ENCODE measurements around the gene ADGRE1. TPM values are rescaled to one million over a fixed set of nuclear protein-coding genes. Genes with fewer than 3 reads are reported as not detected.

Gene ADGRE1
- total and polyA plus RNA-seq, 2 of the 4 experiments (the other 2 are of a cell fraction): not detected

DNA sequence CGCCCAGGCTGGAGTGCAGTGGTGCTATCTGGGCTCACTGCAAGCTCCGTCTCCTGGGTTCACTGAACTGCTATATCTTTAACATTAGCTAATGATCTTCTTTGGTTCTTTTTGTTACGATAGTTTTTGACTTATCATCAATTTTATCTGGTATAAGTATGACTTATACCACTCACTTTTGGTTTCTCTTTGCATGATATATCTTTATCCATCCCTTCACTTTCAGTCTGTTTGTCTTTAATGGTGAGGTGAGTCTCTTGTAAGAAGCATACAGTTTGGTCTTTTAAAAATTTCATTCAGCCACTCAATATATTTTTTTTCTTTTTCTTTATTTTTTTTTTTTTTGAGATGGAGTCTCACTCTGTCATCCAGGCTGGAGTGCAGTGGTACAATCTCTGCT, 58.4 kb downstream of the ADGRE1 start:
- no peak for TF ChIP-seq SMC3 (IDR thresholded peaks at IDR 0.05; ENCODE audit: low read depth, low read length)
- no peak for TF ChIP-seq CEBPB (IDR thresholded peaks at IDR 0.05; ENCODE audit: low read depth, low read length)
- no peak for TF ChIP-seq FOS (IDR thresholded peaks at IDR 0.05; ENCODE audit: low read depth, low read length)
- no peak for TF ChIP-seq RCOR1 (IDR thresholded peaks at IDR 0.05; ENCODE audit: insufficient replicate concordance, low read length)
- TF ChIP-seq BHLHE40 (IDR thresholded peaks at IDR 0.05; ENCODE audit: low read depth, low read length): no peak
- no peak for TF ChIP-seq RFX5 (IDR thresholded peaks at IDR 0.05; ENCODE audit: low read depth, low read length)
- no peak for TF ChIP-seq MXI1 (IDR thresholded peaks at IDR 0.05; ENCODE audit: borderline replicate concordance, low read depth, low read length)
- TF ChIP-seq MAFK (IDR thresholded peaks at IDR 0.05; ENCODE audit: low read depth, low read length): no peak
- TF ChIP-seq, protein P1, sequence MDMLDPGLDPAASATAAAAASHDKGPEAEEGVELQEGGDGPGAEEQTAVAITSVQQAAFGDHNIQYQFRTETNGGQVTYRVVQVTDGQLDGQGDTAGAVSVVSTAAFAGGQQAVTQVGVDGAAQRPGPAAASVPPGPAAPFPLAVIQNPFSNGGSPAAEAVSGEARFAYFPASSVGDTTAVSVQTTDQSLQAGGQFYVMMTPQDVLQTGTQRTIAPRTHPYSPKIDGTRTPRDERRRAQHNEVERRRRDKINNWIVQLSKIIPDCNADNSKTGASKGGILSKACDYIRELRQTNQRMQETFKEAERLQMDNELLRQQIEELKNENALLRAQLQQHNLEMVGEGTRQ (IDR thresholded peaks at IDR 0.05; ENCODE audit: low read depth, low read length): no peak
- no peak for TF ChIP-seq MAZ (IDR thresholded peaks at IDR 0.05; ENCODE audit: borderline replicate concordance, low read depth, low read length)
- TF ChIP-seq RAD21 (IDR thresholded peaks at IDR 0.05; ENCODE audit: low read length): no peak
- TF ChIP-seq NFE2L2 (IDR thresholded peaks at IDR 0.05; ENCODE audit: low read depth, low read length): no peak
- TF ChIP-seq, protein P2, sequence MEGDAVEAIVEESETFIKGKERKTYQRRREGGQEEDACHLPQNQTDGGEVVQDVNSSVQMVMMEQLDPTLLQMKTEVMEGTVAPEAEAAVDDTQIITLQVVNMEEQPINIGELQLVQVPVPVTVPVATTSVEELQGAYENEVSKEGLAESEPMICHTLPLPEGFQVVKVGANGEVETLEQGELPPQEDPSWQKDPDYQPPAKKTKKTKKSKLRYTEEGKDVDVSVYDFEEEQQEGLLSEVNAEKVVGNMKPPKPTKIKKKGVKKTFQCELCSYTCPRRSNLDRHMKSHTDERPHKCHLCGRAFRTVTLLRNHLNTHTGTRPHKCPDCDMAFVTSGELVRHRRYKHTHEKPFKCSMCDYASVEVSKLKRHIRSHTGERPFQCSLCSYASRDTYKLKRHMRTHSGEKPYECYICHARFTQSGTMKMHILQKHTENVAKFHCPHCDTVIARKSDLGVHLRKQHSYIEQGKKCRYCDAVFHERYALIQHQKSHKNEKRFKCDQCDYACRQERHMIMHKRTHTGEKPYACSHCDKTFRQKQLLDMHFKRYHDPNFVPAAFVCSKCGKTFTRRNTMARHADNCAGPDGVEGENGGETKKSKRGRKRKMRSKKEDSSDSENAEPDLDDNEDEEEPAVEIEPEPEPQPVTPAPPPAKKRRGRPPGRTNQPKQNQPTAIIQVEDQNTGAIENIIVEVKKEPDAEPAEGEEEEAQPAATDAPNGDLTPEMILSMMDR (conservative IDR thresholded peaks at IDR 0.05; ENCODE audit: low read depth, low read length): no peak
- TF ChIP-seq CHD1 (IDR thresholded peaks at IDR 0.05; ENCODE audit: low read depth, low read length): no peak
- TF ChIP-seq, protein P3, sequence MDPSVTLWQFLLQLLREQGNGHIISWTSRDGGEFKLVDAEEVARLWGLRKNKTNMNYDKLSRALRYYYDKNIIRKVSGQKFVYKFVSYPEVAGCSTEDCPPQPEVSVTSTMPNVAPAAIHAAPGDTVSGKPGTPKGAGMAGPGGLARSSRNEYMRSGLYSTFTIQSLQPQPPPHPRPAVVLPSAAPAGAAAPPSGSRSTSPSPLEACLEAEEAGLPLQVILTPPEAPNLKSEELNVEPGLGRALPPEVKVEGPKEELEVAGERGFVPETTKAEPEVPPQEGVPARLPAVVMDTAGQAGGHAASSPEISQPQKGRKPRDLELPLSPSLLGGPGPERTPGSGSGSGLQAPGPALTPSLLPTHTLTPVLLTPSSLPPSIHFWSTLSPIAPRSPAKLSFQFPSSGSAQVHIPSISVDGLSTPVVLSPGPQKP (IDR thresholded peaks at IDR 0.05; ENCODE audit: borderline replicate concordance, low read depth, low read length): no peak
- intact Hi-C loops (cut with micrococcal nuclease) (no loop called here), in situ Hi-C loops (cut with MboI; ENCODE audit: low sequenced_read_pairs) (no loop called here), dilution Hi-C loops (cut with HindIII; ENCODE audit: low sequenced_read_pairs, unreplicated experiment) (no loop called here)
- DNase-seq (no peak), ATAC-seq (ENCODE audit: low read depth) (no peak)
- H3K27me3 ChIP-seq (ENCODE audit: control insufficient read depth, insufficient read depth, low read length): no peaks in the 10 kb centered on the region
- H4K8ac ChIP-seq (ENCODE audit: low read depth in 2 of 2, low read length in 2 of 2): no peak overlapping the region
- H2BK5ac ChIP-seq (ENCODE audit: low read depth, low read length, poor library complexity, severe bottlenecking): no peak overlapping the region
- H3K18ac ChIP-seq (ENCODE audit: low read depth, low read length): no peak overlapping the region
- no peaks in the 10 kb centered on the region for H3K9me1 ChIP-seq (ENCODE audit: insufficient read depth, low read length)
- H4K5ac ChIP-seq (ENCODE audit: low read depth, low read length): no peak overlapping the region
- no peak overlapping the region for H2BK120ac ChIP-seq (ENCODE audit: low read depth, low read length)
- H2AFZ ChIP-seq (replicated peaks; ENCODE audit: low read length, poor library complexity): no peak overlapping the region
- no peaks in the 10 kb centered on the region for H3K36me3 ChIP-seq (ENCODE audit: control insufficient read depth, insufficient read depth, low read length)
- no peak overlapping the region for H3K14ac ChIP-seq (replicated peaks; ENCODE audit: low read depth, low read length)
- H3K4me1 ChIP-seq (ENCODE audit: control insufficient read depth, insufficient read depth, low read length): no peaks in the 10 kb centered on the region
- no peak overlapping the region for H3K4me2 ChIP-seq (ENCODE audit: low read depth, low read length)
- ChIA-PET POLR2A (ENCODE audit: unreplicated experiment) (no interaction called here), CTCF (no interaction called here)
- H4K91ac ChIP-seq (ENCODE audit: insufficient read depth, low read depth, low read length): no peak overlapping the region
- no peak overlapping the region for H2AK9ac ChIP-seq (replicated peaks; ENCODE audit: low read depth, low read length, poor library complexity)
- no peak overlapping the region for H3K23ac ChIP-seq (ENCODE audit: low read depth, low read length)
- BruUV-seq (replicated peaks): no TSS peak
- no peaks in the 10 kb centered on the region for H4K20me1 ChIP-seq (ENCODE audit: insufficient read depth, low read length)
- H2AK5ac ChIP-seq (ENCODE audit: low read depth, low read length): no peak overlapping the region
- H2BK20ac ChIP-seq (ENCODE audit: low read depth, low read length): no peak overlapping the region
- WGBS, 2 experiments (ENCODE audit: extremely low coverage in 2 of 2, insufficient read length in 1 of 2): no CpG with 5 or more reads among the region's 3 CpGs
- H3K9me3 ChIP-seq (ENCODE audit: control insufficient read depth, insufficient read depth, low read length): peaks cover 11% of the 10 kb centered on the region
- no peaks in the 10 kb centered on the region for H3K79me1 ChIP-seq (ENCODE audit: low read depth in 1 of 2, low read length in 2 of 2)
- H2BK15ac ChIP-seq (ENCODE audit: low read depth, low read length): no peak overlapping the region
- no peak overlapping the region for H3K4me3 ChIP-seq (ENCODE audit: insufficient read depth, low read depth, low read length)
- no peak overlapping the region for H3K27ac ChIP-seq (ENCODE audit: insufficient read depth, low read length)
- H3K9ac ChIP-seq (ENCODE audit: low read depth, low read length): no peak overlapping the region
- H3K56ac ChIP-seq (ENCODE audit: extremely low read depth, insufficient read depth, low read length): no peak overlapping the region
- no peak overlapping the region for H3K4ac ChIP-seq (ENCODE audit: low read depth, low read length)
